ENCODE results near the gene EDIL3.

EDIL3 gene

DNA sequence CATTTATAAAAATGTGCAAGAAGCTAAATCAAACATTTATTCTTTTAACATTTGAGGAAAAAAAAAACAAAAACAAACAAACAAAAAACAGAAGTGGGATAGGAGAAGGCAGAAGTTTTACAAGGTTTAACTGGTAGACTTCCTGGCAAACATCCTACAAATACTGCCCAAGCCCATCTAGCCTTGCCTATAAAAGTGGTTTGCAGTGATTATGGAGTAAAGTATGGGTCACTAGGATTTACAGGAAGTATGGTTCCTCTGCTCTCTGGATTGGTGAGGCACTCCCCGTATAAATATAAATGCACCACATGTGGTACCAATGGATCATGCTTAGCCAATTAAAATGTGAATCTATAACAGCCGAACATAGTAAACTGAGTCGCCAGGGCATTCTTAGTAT lies 291.9 kb downstream of the EDIL3 start:
- H3K27ac ChIP-seq (ENCODE audit: low read depth, low read length, poor library complexity, severe bottlenecking) = no peak overlapping the region
- H3K4me2 ChIP-seq (ENCODE audit: low read length) = no peak overlapping the region
- TF ChIP-seq, protein P1, sequence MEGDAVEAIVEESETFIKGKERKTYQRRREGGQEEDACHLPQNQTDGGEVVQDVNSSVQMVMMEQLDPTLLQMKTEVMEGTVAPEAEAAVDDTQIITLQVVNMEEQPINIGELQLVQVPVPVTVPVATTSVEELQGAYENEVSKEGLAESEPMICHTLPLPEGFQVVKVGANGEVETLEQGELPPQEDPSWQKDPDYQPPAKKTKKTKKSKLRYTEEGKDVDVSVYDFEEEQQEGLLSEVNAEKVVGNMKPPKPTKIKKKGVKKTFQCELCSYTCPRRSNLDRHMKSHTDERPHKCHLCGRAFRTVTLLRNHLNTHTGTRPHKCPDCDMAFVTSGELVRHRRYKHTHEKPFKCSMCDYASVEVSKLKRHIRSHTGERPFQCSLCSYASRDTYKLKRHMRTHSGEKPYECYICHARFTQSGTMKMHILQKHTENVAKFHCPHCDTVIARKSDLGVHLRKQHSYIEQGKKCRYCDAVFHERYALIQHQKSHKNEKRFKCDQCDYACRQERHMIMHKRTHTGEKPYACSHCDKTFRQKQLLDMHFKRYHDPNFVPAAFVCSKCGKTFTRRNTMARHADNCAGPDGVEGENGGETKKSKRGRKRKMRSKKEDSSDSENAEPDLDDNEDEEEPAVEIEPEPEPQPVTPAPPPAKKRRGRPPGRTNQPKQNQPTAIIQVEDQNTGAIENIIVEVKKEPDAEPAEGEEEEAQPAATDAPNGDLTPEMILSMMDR (IDR thresholded peaks at IDR 0.05; ENCODE audit: low read length) = no peak
- no peak for TF ChIP-seq EZH2 (IDR thresholded peaks at IDR 0.05; ENCODE audit: borderline replicate concordance, low read length)
- no peak overlapping the region for H3K9ac ChIP-seq (ENCODE audit: low read length)
- H2AFZ ChIP-seq (ENCODE audit: low read length) = no peak overlapping the region
- no peak overlapping the region for H3K4me3 ChIP-seq (ENCODE audit: low read depth, low read length, poor library complexity, severe bottlenecking)
- no peaks in the 10 kb centered on the region for H4K20me1 ChIP-seq (ENCODE audit: insufficient read depth, low read length)
- no peaks in the 10 kb centered on the region for H3K27me3 ChIP-seq (ENCODE audit: insufficient read depth, low read length)
- H3K36me3 ChIP-seq (ENCODE audit: insufficient read depth, low read length) = no peaks in the 10 kb centered on the region
- H3F3A ChIP-seq (ENCODE audit: insufficient read depth, low read length) = no peaks in the 10 kb centered on the region
- no peaks in the 10 kb centered on the region for H3K9me2 ChIP-seq (ENCODE audit: low read depth, low read length)
- peaks cover 6% of the 10 kb centered on the region for H3K4me1 ChIP-seq (ENCODE audit: insufficient read depth, low read length, severe bottlenecking)
- H3K79me2 ChIP-seq (ENCODE audit: insufficient read depth, low read length) = no peaks in the 10 kb centered on the region
- no peaks in the 10 kb centered on the region for H3K9me3 ChIP-seq (ENCODE audit: low read length)

DNA sequence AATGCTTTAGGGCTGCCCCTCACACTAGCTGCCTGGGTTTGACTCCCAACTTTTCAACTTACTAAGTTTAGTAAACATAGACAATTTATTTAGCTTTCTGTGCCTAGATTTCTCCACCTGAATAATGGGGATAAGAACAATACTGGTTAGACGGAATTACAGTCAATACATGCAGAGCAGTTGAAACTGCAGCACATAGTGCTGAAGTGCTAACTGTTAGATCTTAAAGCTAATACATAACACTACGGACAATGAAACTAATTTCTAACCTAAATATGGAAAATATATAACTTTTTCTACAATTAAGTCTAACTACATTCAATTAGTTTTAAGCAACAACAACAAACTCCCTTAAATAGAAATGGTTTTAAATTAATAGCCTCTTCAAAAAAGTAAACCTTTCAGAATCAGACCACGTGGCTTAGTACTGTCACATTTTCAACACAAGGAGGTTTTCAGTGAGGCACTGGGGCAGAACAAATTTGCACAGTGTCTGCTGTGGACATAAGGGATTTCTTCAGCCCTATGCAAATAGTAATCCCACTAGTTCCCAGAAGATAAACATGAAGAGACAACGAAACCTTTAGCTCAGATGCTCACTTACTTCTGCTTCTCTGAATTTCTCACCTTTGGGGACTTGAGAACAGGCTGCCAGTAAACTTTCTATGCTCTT lies 293.4 kb downstream of the EDIL3 start:
- H3K9me3 ChIP-seq (ENCODE audit: low read length) = no peaks in the 10 kb centered on the region

DNA sequence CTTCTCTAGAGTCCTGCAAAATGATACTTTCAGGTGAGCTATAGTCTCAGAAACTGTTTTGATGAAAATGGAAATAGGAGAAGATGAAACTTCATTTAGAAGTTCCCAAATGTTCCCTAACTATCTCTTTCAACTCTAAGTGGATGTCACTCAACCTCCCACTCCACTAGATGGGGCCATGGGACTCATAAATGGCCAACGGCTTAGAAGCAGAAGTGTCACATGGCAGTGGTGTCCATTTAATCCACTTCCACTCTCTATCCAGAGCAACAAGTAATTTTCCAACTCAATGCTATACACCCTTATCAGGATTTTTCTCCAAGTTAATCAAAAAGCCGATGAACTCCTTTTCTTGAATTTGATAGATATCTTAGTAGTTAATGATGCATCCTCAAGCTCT lies 295.7 kb downstream of the EDIL3 start:
- Histone ChIP-seq H3K4me1 (ENCODE audit: insufficient read depth, low read length, severe bottlenecking) (peaks cover 6% of the 10 kb centered on the region), H3F3A (ENCODE audit: insufficient read depth, low read length) (no peaks in the 10 kb centered on the region), H3K9me2 (ENCODE audit: low read depth, low read length) (no peaks in the 10 kb centered on the region), H3K9ac (ENCODE audit: low read length) (no peak overlapping the region), H2AFZ (ENCODE audit: low read length) (no peak overlapping the region), H3K9me3 (ENCODE audit: low read length) (no peaks in the 10 kb centered on the region), H4K20me1 (ENCODE audit: insufficient read depth, low read length) (no peaks in the 10 kb centered on the region), H3K27ac (ENCODE audit: low read depth, low read length, poor library complexity, severe bottlenecking) (no peak overlapping the region), H3K4me2 (ENCODE audit: low read length) (no peak overlapping the region), H3K79me2 (ENCODE audit: insufficient read depth, low read length) (no peaks in the 10 kb centered on the region), H3K36me3 (ENCODE audit: insufficient read depth, low read length) (no peaks in the 10 kb centered on the region), H3K27me3 (ENCODE audit: insufficient read depth, low read length) (no peaks in the 10 kb centered on the region), H3K4me3 (ENCODE audit: low read depth, low read length, poor library complexity, severe bottlenecking) (no peak overlapping the region)
- no peak for TF ChIP-seq EZH2 (IDR thresholded peaks at IDR 0.05; ENCODE audit: borderline replicate concordance, low read length)
- TF ChIP-seq, protein P1 (IDR thresholded peaks at IDR 0.05; ENCODE audit: low read length) = peak; percentile 53

More for the DNA sequence above, 293.4 kb downstream of the EDIL3 start:
- no peaks in the 10 kb centered on the region for H3K36me3 ChIP-seq (ENCODE audit: insufficient read depth, low read length)
- H3K4me1 ChIP-seq (ENCODE audit: insufficient read depth, low read length, severe bottlenecking) = peaks cover 6% of the 10 kb centered on the region
- H3K4me3 ChIP-seq (ENCODE audit: low read depth, low read length, poor library complexity, severe bottlenecking) = no peak overlapping the region
- H3K9me2 ChIP-seq (ENCODE audit: low read depth, low read length) = no peaks in the 10 kb centered on the region
- H3K27ac ChIP-seq (ENCODE audit: low read depth, low read length, poor library complexity, severe bottlenecking) = no peak overlapping the region
- TF ChIP-seq, protein P1 (IDR thresholded peaks at IDR 0.05; ENCODE audit: low read length) = no peak
- no peak for TF ChIP-seq EZH2 (IDR thresholded peaks at IDR 0.05; ENCODE audit: borderline replicate concordance, low read length)
- no peak overlapping the region for H2AFZ ChIP-seq (ENCODE audit: low read length)
- H3K9ac ChIP-seq (ENCODE audit: low read length) = no peak overlapping the region
- H4K20me1 ChIP-seq (ENCODE audit: insufficient read depth, low read length) = no peaks in the 10 kb centered on the region
- H3K27me3 ChIP-seq (ENCODE audit: insufficient read depth, low read length) = no peaks in the 10 kb centered on the region
- no peak overlapping the region for H3K4me2 ChIP-seq (ENCODE audit: low read length)
- H3F3A ChIP-seq (ENCODE audit: insufficient read depth, low read length) = no peaks in the 10 kb centered on the region
- H3K79me2 ChIP-seq (ENCODE audit: insufficient read depth, low read length) = no peaks in the 10 kb centered on the region

Measured in OCI-LY1 (cell line).